ENCODE data around the gene DOCK11. TPM values are rescaled to one million over a fixed set of nuclear protein-coding genes. Genes with fewer than 3 reads are reported as not detected.
"Not testable (repeated sequence)": the region's sequence is repeated elsewhere in the genome, so short reads cannot be mapped to it uniquely, and the experiment has no call there.

Gene DOCK11
- total RNA-seq, 1 donor from 2014 or later, result 14.0 TPM

GRCh38 chrX:118468122-118468521, 27.5 kb upstream of the DOCK11 start:
- Mint-ChIP-seq H3K9me3 (no peaks in the 10 kb centered on the region), H3K27ac (no peak overlapping the region), H3K4me3 (no peak overlapping the region), H3K4me1 (ENCODE audit: unreplicated experiment) (no peaks in the 10 kb centered on the region), H3K36me3 (no peaks in the 10 kb centered on the region), H3K27me3 (no peaks in the 10 kb centered on the region)
- no peak for TF ChIP-seq CTCF (conservative IDR thresholded peaks at IDR 0.05)
- no peak for DNase-seq (ENCODE audit: extremely low spot score, unreplicated experiment)

- H3K27me3 Mint-ChIP-seq; H3K27ac Mint-ChIP-seq; H3K4me1 Mint-ChIP-seq (ENCODE audit: unreplicated experiment); DNase-seq (ENCODE audit: extremely low spot score, unreplicated experiment); H3K4me3 Mint-ChIP-seq; H3K9me3 Mint-ChIP-seq; H3K36me3 Mint-ChIP-seq: not testable (repeated sequence)
Measured at GRCh38 chrX:118470721-118471347, 24.8 kb upstream of the DOCK11 start.

- H3K9me3 Mint-ChIP-seq, result no peaks in the 10 kb centered on the region
- H3K36me3 Mint-ChIP-seq, result no peaks in the 10 kb centered on the region
- TF ChIP-seq CTCF (conservative IDR thresholded peaks at IDR 0.05), result no peak
- no peak for DNase-seq (ENCODE audit: extremely low spot score, unreplicated experiment)
- no peak overlapping the region for H3K4me3 Mint-ChIP-seq
- H3K27me3 Mint-ChIP-seq, result no peaks in the 10 kb centered on the region
- H3K4me1 Mint-ChIP-seq (ENCODE audit: unreplicated experiment), result no peaks in the 10 kb centered on the region
- no peak overlapping the region for H3K27ac Mint-ChIP-seq
Measured at GRCh38 chrX:118474586-118474985, 21.0 kb upstream of the DOCK11 start.

- no peaks in the 10 kb centered on the region for H3K27me3 Mint-ChIP-seq
- H3K4me3 Mint-ChIP-seq, result no peak overlapping the region
Measured at GRCh38 chrX:118475903-118476302, 19.7 kb upstream of the DOCK11 start.

GRCh38 chrX:118480172-118480571, 15.4 kb upstream of the DOCK11 start:
- no peak overlapping the region for H3K27ac Mint-ChIP-seq
- no peaks in the 10 kb centered on the region for H3K4me1 Mint-ChIP-seq (ENCODE audit: unreplicated experiment)
- no peaks in the 10 kb centered on the region for H3K27me3 Mint-ChIP-seq
- no peaks in the 10 kb centered on the region for H3K9me3 Mint-ChIP-seq
- no peak overlapping the region for H3K4me3 Mint-ChIP-seq
- no peaks in the 10 kb centered on the region for H3K36me3 Mint-ChIP-seq
- TF ChIP-seq CTCF (conservative IDR thresholded peaks at IDR 0.05), result no peak
- no peak for DNase-seq (ENCODE audit: extremely low spot score, unreplicated experiment)

More at GRCh38 chrX:118475903-118476302, 19.7 kb upstream of the DOCK11 start:
- DNase-seq (ENCODE audit: extremely low spot score, unreplicated experiment), result no peak
- H3K36me3 Mint-ChIP-seq, result no peaks in the 10 kb centered on the region
- no peak for TF ChIP-seq CTCF (conservative IDR thresholded peaks at IDR 0.05)
- no peaks in the 10 kb centered on the region for H3K4me1 Mint-ChIP-seq (ENCODE audit: unreplicated experiment)
- no peaks in the 10 kb centered on the region for H3K9me3 Mint-ChIP-seq
- H3K27ac Mint-ChIP-seq, result peak overlapping the region; percentile 16

- H3K9me3 Mint-ChIP-seq; H3K4me3 Mint-ChIP-seq; DNase-seq (ENCODE audit: extremely low spot score, unreplicated experiment); H3K4me1 Mint-ChIP-seq (ENCODE audit: unreplicated experiment); H3K27ac Mint-ChIP-seq; H3K27me3 Mint-ChIP-seq; H3K36me3 Mint-ChIP-seq: not testable (repeated sequence)
Measured at GRCh38 chrX:118482384-118482783, 13.2 kb upstream of the DOCK11 start.
